Fibroblast of skin of left biceps (primary cell): ENCODE results near the gene DMBT1.

Source experiments
- DNase-seq, 2 experiments: peaks; one replicate each; pipeline ENCODE4 v3.0.0-alpha.2; 2013; ENCODE audit warnings: low read depth in 2 of 2

Gene DMBT1

GRCh38 chr10:122669842-122670241, 109.3 kb downstream of the DMBT1 start:
- no peak for DNase-seq

DNA sequence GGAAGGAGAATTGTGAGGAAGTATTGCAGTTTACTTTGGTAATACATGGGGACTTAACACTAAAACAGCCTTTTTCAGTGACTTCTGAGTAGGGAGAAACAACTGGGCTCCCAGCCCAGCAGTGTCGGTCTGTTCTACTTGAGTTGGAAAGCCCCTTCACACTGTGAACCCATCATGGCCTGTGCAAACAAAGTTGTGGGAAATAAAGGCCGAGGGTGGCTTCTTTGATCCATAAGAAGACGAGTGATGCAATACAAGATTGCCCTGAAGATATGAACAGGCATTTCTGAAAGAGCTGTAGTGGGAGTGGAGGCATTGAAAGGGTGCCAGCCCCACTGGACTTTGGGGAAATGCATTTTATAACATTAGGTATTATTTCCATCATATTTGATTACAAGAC, 110.8 kb downstream of the DMBT1 start:
- no peak for DNase-seq

GRCh38 chr10:122672655-122673054, 112.1 kb downstream of the DMBT1 start:
- no peak for DNase-seq

- DNase-seq: no peak
Observed at GRCh38 chr10:122673269-122673668, 112.7 kb downstream of the DMBT1 start.

GRCh38 chr10:122673731-122674130, 113.2 kb downstream of the DMBT1 start:
- no peak for DNase-seq

DNA sequence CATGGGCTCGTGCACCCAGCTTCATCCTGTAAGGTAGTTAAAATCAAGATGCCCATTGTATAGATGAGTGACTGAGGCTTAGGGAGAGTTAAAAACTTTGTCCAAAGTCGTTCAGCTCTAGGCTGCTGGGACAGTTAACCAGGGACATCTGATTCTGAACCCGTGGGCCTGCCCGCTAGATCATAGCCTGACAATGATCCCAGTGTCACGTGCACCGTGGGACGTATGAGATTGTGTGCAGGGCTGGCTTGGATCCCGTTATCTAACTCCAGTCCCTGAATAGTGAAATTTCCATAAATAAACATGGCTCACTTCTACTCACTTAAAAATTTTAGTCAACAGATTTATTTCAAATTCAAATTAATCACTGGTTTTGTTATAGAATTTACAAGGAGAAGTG, 114.2 kb downstream of the DMBT1 start:
- DNase-seq: no peak

- no peak for DNase-seq
Observed at GRCh38 chr10:122675278-122675677, 114.7 kb downstream of the DMBT1 start.

DNA sequence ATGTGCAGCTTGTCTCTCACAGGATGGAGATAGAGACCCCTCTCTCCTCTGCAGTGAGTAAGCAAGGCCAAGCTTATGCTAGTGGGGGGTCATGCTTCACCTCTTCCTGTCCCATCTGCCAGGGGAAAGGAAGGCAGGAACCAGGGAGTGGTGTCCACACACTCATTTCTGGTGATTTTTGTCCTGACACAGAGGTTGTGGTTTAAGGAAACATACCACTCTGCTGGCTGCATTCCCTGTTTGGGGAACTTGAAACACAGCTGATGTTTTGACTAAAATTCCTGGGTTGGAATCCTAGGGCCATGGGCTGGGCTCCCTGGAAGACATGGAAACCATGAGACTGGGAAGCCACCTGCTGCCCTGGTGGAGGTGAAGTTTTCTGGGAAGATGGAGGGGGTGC, 117.7 kb downstream of the DMBT1 start:
- no peak for DNase-seq

- no peak for DNase-seq
Observed at GRCh38 chr10:122682522-122682921, 122.0 kb downstream of the DMBT1 start.

DNA sequence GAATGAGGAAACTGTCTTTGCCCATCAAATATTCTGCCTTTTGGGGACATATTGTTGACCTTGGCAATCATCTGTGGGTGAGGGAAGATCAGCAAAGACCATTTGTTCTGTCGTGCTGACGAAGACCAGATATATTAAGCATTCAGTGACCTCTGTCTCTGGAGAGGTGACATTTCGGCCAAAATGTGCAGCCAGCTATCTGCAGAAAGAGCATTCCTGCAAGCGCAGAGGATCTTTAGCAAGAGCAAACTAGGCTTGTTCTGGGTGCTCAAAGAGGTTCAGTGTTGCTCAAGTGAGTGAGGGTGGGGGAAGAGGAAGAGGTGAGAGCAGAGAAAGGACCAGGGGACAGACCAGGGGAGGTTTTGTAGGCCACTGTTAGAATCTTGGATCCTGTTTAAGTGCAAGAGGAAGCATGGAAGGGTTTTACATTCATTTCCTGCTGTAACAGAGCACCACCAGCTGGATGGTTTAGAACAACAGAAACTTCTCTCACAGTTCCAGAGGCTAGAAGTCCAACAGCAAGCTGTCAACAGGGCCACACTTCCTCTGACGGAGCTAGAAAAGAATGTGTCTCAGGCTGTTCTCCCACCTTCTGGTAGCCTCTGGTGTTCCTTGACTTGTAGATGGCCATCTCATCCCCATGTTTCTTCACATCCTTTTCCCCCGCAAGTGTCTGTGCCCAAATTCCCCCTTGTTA, 127.9 kb downstream of the DMBT1 start:
- DNase-seq: no peak

GRCh38 chr10:122689146-122689820, 128.7 kb downstream of the DMBT1 start:
- DNase-seq: no peak

GRCh38 chr10:122692744-122693143, 132.2 kb downstream of the DMBT1 start:
- DNase-seq: no peak
